ENCODE measurements around the gene CHID1. TPM values are rescaled to one million over a fixed set of nuclear protein-coding genes. Genes with fewer than 3 reads are reported as not detected.

Gene CHID1
- total and polyA plus RNA-seq, 2 of the 8 experiments (the other 6 are each of a cell fraction or from before 2014, with no cell fraction given) = 81.2 to 88.5 TPM

GRCh38 chr11:825366-826226 is 85.0 kb downstream of the CHID1 start:
- no peak overlapping the region for H3K18ac ChIP-seq (ENCODE audit: extremely low read depth, low read length)
- peaks cover 8% of the 10 kb centered on the region for H3K79me1 ChIP-seq (ENCODE audit: low read depth, low read length)
- no peak overlapping the region for H3K9ac ChIP-seq (replicated peaks in 1 of 4; ENCODE audit: extremely low read depth in 1 of 4, low read depth in 3 of 4, low read length in 3 of 4)
- H4K8ac ChIP-seq (ENCODE audit: extremely low read depth, insufficient read depth, low read length) = no peak overlapping the region; the same call in 1 of the 2 replicates
- no peak overlapping the region for H2BK12ac ChIP-seq (ENCODE audit: low read depth, low read length)
- H3K14ac ChIP-seq (ENCODE audit: insufficient read length) = no peak overlapping the region
- no peak overlapping the region for H3K4me3 ChIP-seq (ENCODE audit: extremely low read depth in 1 of 4, insufficient read depth in 2 of 4, low read depth in 3 of 4, low read length in 4 of 4)
- H3K4me2 ChIP-seq (ENCODE audit: insufficient read depth in 1 of 2, low read depth in 2 of 2, low read length in 2 of 2) = no peak overlapping the region
- H3K56ac ChIP-seq (replicated peaks; ENCODE audit: insufficient read length, low read depth, low read length) = no peak overlapping the region
- H3K4ac ChIP-seq (replicated peaks; ENCODE audit: insufficient read length, low read depth, low read length) = no peak overlapping the region
- H4K5ac ChIP-seq (ENCODE audit: insufficient read length, low read depth, low read length) = no peak overlapping the region
- 88% methylated on average over 11 of the region's 12 CpGs; no CpG with 5 or more reads in 1 of the 2 experiments for WGBS, 2 experiments (ENCODE audit: extremely low coverage in 1 of 2, insufficient coverage in 1 of 2, insufficient read length in 1 of 2, insufficient replicate concordance in 2 of 2, low coverage in 1 of 2, low lambda C conversion rate in 2 of 2, missing lambda C conversion rate in 1 of 2)
- H2BK5ac ChIP-seq (ENCODE audit: low read depth, low read length) = no peak overlapping the region
- H3K23ac ChIP-seq (ENCODE audit: insufficient read length) = no peak overlapping the region
- no peak overlapping the region for H2BK120ac ChIP-seq (replicated peaks; ENCODE audit: low read depth, low read length)
- no peak overlapping the region; the same call in 1 of the 2 replicates for H2AK5ac ChIP-seq (ENCODE audit: low read depth, low read length)
- TF ChIP-seq HDAC6 (IDR thresholded peaks at IDR 0.05; ENCODE audit: low read depth, low read length) (no peak), CBX8 (IDR thresholded peaks at IDR 0.05; ENCODE audit: borderline replicate concordance, low read depth, low read length) (no peak), E2F6 (IDR thresholded peaks at IDR 0.05) (no peak), EP300 (IDR thresholded peaks at IDR 0.05; ENCODE audit: borderline replicate concordance in 1 of 2, low read depth in 2 of 2, low read length in 2 of 2) (no peak), TCF12 (IDR thresholded peaks at IDR 0.05; ENCODE audit: low read depth, low read length) (no peak)
- H2BK15ac ChIP-seq (ENCODE audit: low read length) = no peak overlapping the region
- H3K27me3 ChIP-seq (replicated peaks in 1 of 4; ENCODE audit: control insufficient read depth in 3 of 4, extremely low read depth in 1 of 4, insufficient read depth in 3 of 4, low read length in 3 of 4) = peaks cover 1 to 24% (median 13%) of the 10 kb centered on the region in 4 experiments
- peaks cover 0 to 13% of the 10 kb centered on the region in 2 experiments for H4K20me1 ChIP-seq (replicated peaks in 1 of 2; ENCODE audit: control insufficient read depth in 1 of 2, insufficient read depth in 2 of 2, low read length in 2 of 2)
- POLR2A ChIA-PET (ENCODE audit: partially characterized antibody) = interaction anchor here (0.6 to 53.0 kb wide), 4 partner anchors 5 to 92 kb away, joined by 3 to 1917 read pairs (median 961); partner anchors contain the start of genes CD151, CEND1, CRACR2B and PIDD1
- FAIRE-seq (no peak), DNase-seq (ENCODE audit: low read depth in 1 of 2, low spot score in 2 of 2) (no peak)
- peaks cover 0 to 1% of the 10 kb centered on the region in 2 experiments; a peak in 1 of 4 replicates for H3K79me2 ChIP-seq (ENCODE audit: control insufficient read depth in 1 of 2, insufficient read depth in 2 of 2, low read length in 2 of 2)
- CTCF ChIA-PET (ENCODE audit: partially characterized antibody) = interaction anchor here (0.9 kb wide), 1 partner anchor 13 kb away, joined by 3 read pairs; no protein-coding TSS in a partner anchor
- no peak overlapping the region for H2BK20ac ChIP-seq (ENCODE audit: low read length)
- H2AFZ ChIP-seq (ENCODE audit: low read length) = no peak overlapping the region
- peaks cover 19% of the 10 kb centered on the region for H3K23me2 ChIP-seq (ENCODE audit: low read depth, low read length)
- no peak overlapping the region for H4K91ac ChIP-seq (replicated peaks; ENCODE audit: insufficient read length, low read length)
- H3K36me3 ChIP-seq (ENCODE audit: control insufficient read depth in 2 of 4, insufficient read depth in 4 of 4, low read length in 3 of 4) = peaks cover 0 to 10% (median 1%) of the 10 kb centered on the region in 4 experiments; a peak in 1 of 8 replicates
- H3K9me3 ChIP-seq (ENCODE audit: insufficient read depth in 2 of 2, low read depth in 1 of 2, low read length in 1 of 2) = no peaks in the 10 kb centered on the region
- no peak overlapping the region for H3K27ac ChIP-seq (ENCODE audit: low read depth, low read length)
- H3K4me1 ChIP-seq (replicated peaks in 1 of 4; ENCODE audit: control insufficient read depth in 3 of 4, insufficient read depth in 4 of 4, low read length in 3 of 4) = peaks cover 0 to 30% (median 25%) of the 10 kb centered on the region in 4 experiments; a peak in 6 of 7 replicates
